Esophagus squamous epithelium (tissue), 5 donors: ENCODE measurements around the gene TBXA2R. TPM values are rescaled to one million over a fixed set of nuclear protein-coding genes. Genes with fewer than 3 reads are reported as not detected.
A peak's percentile ranks its signal among the peaks of the same experiment; 100 is the strongest.

Experiments
- DNase-seq: peaks from one replicate; lab custom pipeline; 2025; lab: John Stamatoyannopoulos, UW
- H3K27ac ChIP-seq, 4 donors: fragments of 200-600 bp; sonication (generic); one replicate each; pipeline ENCODE4 v1.5.1; 2016 to 2019; ENCODE audit warnings: mild to moderate bottlenecking in 1 of 4
- H3K27me3 ChIP-seq, 4 donors: fragments of 200-600 bp; sonication (generic); 1 replicate in 3 of 4; 2 replicates in 1 of 4; pipeline versions ENCODE4 v1.5.1 to v1.6.0; 2017 to 2021; ENCODE audit warnings: antibody characterized with exemption in 1 of 4
- H3K36me3 ChIP-seq, 3 donors: fragments of 200-600 bp; sonication (generic); one replicate each; pipeline ENCODE4 v1.5.1; 2016 to 2019
- H3K4me1 ChIP-seq, 3 donors: fragments of 200-600 bp; sonication (generic); one replicate each; pipeline ENCODE4 v1.5.1; 2017 to 2019
- H3K4me3 ChIP-seq, 4 donors: fragments of 200-600 bp; sonication (generic); 1 replicate in 3 of 4; 2 replicates in 1 of 4; pipeline ENCODE4 v1.5.1; 2016 to 2019; ENCODE audit warnings: mild to moderate bottlenecking in 2 of 4, moderate library complexity in 1 of 4
- H3K9me3 ChIP-seq, 3 donors: fragments of 200-600 bp; sonication (generic); one replicate each; pipeline ENCODE4 v1.5.1; 2016 to 2019
- POLR2A ChIP-seq, 4 donors: fragments of 450-650 bp; IDR thresholded peaks; one replicate each; pipeline ENCODE4 v1.6.1; 2017; ENCODE audit warnings: antibody characterized with exemption in 4 of 4, mild to moderate bottlenecking in 4 of 4, moderate library complexity in 3 of 4
- WGBS, 2 donors: methylation state at CpG; one replicate each; pipeline ENCODE4 v1.1.5; 2018; 5-methylcytosine and 5-hydroxymethylcytosine counted together
- intact Hi-C: fragments of 100-400 bp; cut with DNase I; formaldehyde crosslinking; loops from one replicate; pipeline ENCODE4 v1.15.0; 2022
- total RNA-seq, 4 donors: library from RNA; depleted of rRNA; stranded (reverse); fragments of >200 nt; gene quantifications; one replicate each; pipeline ENCODE4 v1.1.0, GENCODE V29; 2016
- TF ChIP-seq, protein P1 (sequence below), 6 experiments: fragments of 450-650 bp in 4 of 6; fragments of 200-600 bp in 2 of 6; sonication (generic) in 2 of 6; IDR thresholded peaks; one replicate each; pipeline ENCODE4 v1.5.1; 2016 to 2019; ENCODE audit warnings: antibody characterized with exemption in 6 of 6, mild to moderate bottlenecking in 4 of 6, moderate library complexity in 4 of 6
- donor health status: DM: yes; HTN: yes; CAD: no.

The TBXA2R gene
- total RNA-seq, 4 donors from 2014 or later = 0.23 to 1.3 (median 0.45) TPM

GRCh38 chr19:3549816-3550215 is 56.9 kb downstream of the TBXA2R start:
- no peak overlapping the region for H3K4me3 ChIP-seq
- H3K27ac ChIP-seq = no peak overlapping the region
- H3K27me3 ChIP-seq = no peaks in the 10 kb centered on the region
- intact Hi-C loops = loop anchor here (5.0 to 10.0 kb wide), 2 partner anchors 72 to 155 kb away; partner anchors contain the start of genes PIP5K1C and TJP3
- H3K9me3 ChIP-seq = no peaks in the 10 kb centered on the region
- H3K4me1 ChIP-seq = peaks cover 0 to 30% (median 7%) of the 10 kb centered on the region in 3 donors
- 80 to 91% methylated on average over 9 of the region's 10 CpGs for WGBS, 2 donors
- no peak for DNase-seq
- peaks cover 0 to 46% (median 3%) of the 10 kb centered on the region in 3 donors for H3K36me3 ChIP-seq
- TF ChIP-seq POLR2A (IDR thresholded peaks at IDR 0.05) = no peak
- TF ChIP-seq, protein P1, sequence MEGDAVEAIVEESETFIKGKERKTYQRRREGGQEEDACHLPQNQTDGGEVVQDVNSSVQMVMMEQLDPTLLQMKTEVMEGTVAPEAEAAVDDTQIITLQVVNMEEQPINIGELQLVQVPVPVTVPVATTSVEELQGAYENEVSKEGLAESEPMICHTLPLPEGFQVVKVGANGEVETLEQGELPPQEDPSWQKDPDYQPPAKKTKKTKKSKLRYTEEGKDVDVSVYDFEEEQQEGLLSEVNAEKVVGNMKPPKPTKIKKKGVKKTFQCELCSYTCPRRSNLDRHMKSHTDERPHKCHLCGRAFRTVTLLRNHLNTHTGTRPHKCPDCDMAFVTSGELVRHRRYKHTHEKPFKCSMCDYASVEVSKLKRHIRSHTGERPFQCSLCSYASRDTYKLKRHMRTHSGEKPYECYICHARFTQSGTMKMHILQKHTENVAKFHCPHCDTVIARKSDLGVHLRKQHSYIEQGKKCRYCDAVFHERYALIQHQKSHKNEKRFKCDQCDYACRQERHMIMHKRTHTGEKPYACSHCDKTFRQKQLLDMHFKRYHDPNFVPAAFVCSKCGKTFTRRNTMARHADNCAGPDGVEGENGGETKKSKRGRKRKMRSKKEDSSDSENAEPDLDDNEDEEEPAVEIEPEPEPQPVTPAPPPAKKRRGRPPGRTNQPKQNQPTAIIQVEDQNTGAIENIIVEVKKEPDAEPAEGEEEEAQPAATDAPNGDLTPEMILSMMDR (IDR thresholded peaks at IDR 0.05) = no peak

GRCh38 chr19:3548606-3549005 is 58.1 kb downstream of the TBXA2R start:
- DNase-seq = no peak
- Histone ChIP-seq H3K27me3 (no peaks in the 10 kb centered on the region), H3K4me3 (no peak overlapping the region), H3K36me3 (peaks cover 0 to 58% (median 3%) of the 10 kb centered on the region in 3 donors), H3K4me1 (peaks cover 0 to 22% (median 3%) of the 10 kb centered on the region in 3 donors), H3K9me3 (no peaks in the 10 kb centered on the region), H3K27ac (no peak overlapping the region)
- intact Hi-C loops = loop anchor here (5.0 to 10.0 kb wide), 2 partner anchors 74 to 156 kb away; partner anchors contain the start of genes PIP5K1C and TJP3
- TF ChIP-seq, protein P1 (IDR thresholded peaks at IDR 0.05) = no peak
- TF ChIP-seq POLR2A (IDR thresholded peaks at IDR 0.05) = no peak
- 83 to 94% methylated on average over 6 to 8 of the region's 14 CpGs for WGBS, 2 donors

DNA sequence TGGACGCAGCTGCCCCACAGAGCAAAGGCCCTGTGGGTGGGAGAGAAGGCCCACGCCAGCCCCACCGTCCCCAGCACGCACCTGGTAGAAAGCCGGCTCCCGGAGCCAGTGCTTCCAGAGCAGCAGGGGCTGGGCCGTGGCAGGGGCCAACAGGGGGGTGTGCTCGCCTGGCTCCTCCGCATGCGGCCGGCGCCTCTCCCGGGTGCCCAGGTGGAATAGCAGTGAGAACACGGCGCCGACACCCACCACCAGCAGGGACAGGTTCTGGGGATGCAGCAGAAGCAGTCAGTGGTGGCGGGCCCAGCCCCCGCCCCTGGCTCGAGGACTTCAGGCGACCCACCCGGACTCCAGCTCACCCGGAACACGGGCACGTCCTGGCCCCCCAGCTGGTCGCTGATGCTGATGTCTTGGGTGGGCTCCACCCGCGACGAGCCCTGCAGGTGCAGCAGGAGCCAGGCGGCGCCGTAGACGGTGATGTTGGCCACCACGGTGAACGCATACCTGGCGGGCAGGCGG is 58.9 kb downstream of the TBXA2R start:
- H3K27me3 ChIP-seq = no peaks in the 10 kb centered on the region

DNA sequence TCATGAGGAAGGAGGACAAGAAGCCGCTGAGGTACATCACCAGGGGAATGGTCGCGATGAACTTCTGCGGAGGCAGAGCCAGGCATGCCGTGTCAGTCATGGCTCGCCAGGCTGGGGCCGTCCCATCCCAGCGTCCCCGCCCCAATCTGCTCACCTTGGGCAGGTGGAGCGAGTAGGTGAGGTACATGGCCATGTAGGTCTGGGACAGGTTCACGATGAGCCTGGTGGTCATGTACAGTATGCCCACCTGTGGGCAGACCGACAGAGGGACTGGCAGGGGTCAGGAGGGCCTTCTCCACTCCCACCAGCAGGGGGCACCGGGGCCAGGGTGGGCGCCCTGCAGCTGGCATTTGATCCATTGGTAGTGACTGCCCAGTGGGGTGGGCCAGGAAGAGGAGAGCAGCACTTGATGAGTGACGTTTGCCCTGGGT is 59.4 kb downstream of the TBXA2R start:
- H3K9me3 ChIP-seq = no peaks in the 10 kb centered on the region
- intact Hi-C loops = loop anchor here (5.0 to 10.0 kb wide), 2 partner anchors 75 to 157 kb away; partner anchors contain the start of genes PIP5K1C and TJP3
- no peak overlapping the region for H3K4me3 ChIP-seq
- H3K4me1 ChIP-seq = peaks cover 0 to 19% (median 0%) of the 10 kb centered on the region in 3 donors
- no peak for DNase-seq
- no peak overlapping the region for H3K27ac ChIP-seq
- 70 to 78% methylated on average over 2 to 6 of the region's 15 CpGs for WGBS, 2 donors
- H3K36me3 ChIP-seq = peaks cover 0 to 67% (median 3%) of the 10 kb centered on the region in 3 donors
- no peaks in the 10 kb centered on the region for H3K27me3 ChIP-seq
- TF ChIP-seq POLR2A (IDR thresholded peaks at IDR 0.05) = no peak
- TF ChIP-seq, protein P1 (IDR thresholded peaks at IDR 0.05) = peak; percentile 9 to 57 (median 28)

More for the DNA sequence above, 58.9 kb downstream of the TBXA2R start:
- no peak for TF ChIP-seq POLR2A (IDR thresholded peaks at IDR 0.05)
- TF ChIP-seq, protein P1 (IDR thresholded peaks at IDR 0.05) = peak in 1 of 6 experiments; percentile 2
- intact Hi-C loops = loop anchor here (5.0 to 10.0 kb wide), 2 partner anchors 74 to 157 kb away; partner anchors contain the start of genes PIP5K1C and TJP3
- H3K36me3 ChIP-seq = peaks cover 0 to 66% (median 3%) of the 10 kb centered on the region in 3 donors
- no peak for DNase-seq
- H3K9me3 ChIP-seq = no peaks in the 10 kb centered on the region
- no peak overlapping the region for H3K27ac ChIP-seq
- peaks cover 0 to 22% (median 0%) of the 10 kb centered on the region in 3 donors for H3K4me1 ChIP-seq
- no peak overlapping the region for H3K4me3 ChIP-seq
- no CpG with 5 or more reads among the region's 36 CpGs for WGBS, 2 donors

DNA sequence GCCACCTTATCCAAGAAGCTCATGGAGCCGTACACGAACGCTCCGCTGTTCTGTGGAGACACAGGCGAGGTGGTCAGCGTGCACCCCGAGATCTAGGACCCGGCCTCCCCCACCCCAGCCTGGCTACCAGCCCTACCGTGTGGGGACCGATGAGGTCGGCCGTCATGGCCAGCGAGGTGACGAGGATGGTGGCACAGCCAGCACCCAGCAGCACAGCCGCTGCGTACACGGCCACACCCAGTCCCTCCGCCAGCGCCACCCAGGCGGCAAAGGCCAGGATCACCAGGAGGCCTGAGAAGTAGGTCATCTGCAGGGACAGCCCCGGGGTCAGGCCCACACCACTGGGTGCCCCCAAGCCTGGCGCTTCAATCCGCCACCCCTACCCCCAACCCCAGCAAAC is 60.6 kb downstream of the TBXA2R start:
- Histone ChIP-seq H3K9me3 (no peaks in the 10 kb centered on the region), H3K4me3 (no peak overlapping the region), H3K4me1 (peaks cover 0 to 19% (median 0%) of the 10 kb centered on the region in 3 donors), H3K36me3 (peaks cover 0 to 67% (median 3%) of the 10 kb centered on the region in 3 donors), H3K27me3 (no peaks in the 10 kb centered on the region), H3K27ac (no peak overlapping the region)
- TF ChIP-seq, protein P1 (IDR thresholded peaks at IDR 0.05) = no peak
- no peak for TF ChIP-seq POLR2A (IDR thresholded peaks at IDR 0.05)
- no peak for DNase-seq
- WGBS, 2 donors = 89% methylated on average over 8 of the region's 23 CpGs; no CpG with 5 or more reads in 1 of the 2 donors
- intact Hi-C loops = loop anchor here (5.0 to 10.0 kb wide), 2 partner anchors 76 to 159 kb away; partner anchors contain the start of genes PIP5K1C and TJP3
